OCI-LY7 (cell line): ENCODE results near the gene SLC25A3.

Experiments used
- EZH2phosphoT487 ChIP-seq: fragments of 200-600 bp; sonication (generic); IDR thresholded peaks from 2 replicates; pipeline ENCODE4 v1.6.1; 2018; ENCODE audit warnings: low read depth, borderline replicate concordance, mild to moderate bottlenecking, mixed run types, antibody characterized with exemption, low read length, moderate library complexity, mixed read lengths
- TF ChIP-seq, protein P1 (sequence below): fragments of 200-600 bp; sonication (generic); conservative IDR thresholded peaks from 2 replicates; pipeline ENCODE4 v1.5.1; 2014; ENCODE audit warnings: mild to moderate bottlenecking, antibody characterized with exemption, low read length, moderate library complexity, mixed read lengths

DNA sequence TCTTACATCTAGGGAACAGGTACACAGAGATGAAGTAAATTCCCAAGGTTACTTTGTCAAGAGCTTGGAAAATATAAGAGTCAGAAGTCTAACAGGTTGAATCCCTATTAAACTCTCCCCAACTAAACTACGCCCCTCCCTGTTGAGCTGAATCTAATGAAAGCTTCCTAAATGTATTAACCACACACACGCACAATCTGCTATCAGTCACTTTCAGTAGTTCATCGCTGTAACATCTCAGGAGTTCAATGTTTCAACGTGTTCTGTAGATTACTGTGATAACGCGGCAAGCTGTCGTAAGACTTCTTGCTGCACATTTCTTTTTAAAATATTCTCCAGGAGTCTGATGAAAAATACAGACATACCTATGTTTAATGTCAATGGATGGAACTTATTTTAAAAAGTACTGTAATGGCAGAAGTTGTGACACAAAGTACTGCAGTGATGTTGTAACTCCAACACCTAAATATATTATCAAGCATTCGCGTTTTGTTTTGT, 612 bp upstream of the SLC25A3 start:
- TF ChIP-seq, protein P1, sequence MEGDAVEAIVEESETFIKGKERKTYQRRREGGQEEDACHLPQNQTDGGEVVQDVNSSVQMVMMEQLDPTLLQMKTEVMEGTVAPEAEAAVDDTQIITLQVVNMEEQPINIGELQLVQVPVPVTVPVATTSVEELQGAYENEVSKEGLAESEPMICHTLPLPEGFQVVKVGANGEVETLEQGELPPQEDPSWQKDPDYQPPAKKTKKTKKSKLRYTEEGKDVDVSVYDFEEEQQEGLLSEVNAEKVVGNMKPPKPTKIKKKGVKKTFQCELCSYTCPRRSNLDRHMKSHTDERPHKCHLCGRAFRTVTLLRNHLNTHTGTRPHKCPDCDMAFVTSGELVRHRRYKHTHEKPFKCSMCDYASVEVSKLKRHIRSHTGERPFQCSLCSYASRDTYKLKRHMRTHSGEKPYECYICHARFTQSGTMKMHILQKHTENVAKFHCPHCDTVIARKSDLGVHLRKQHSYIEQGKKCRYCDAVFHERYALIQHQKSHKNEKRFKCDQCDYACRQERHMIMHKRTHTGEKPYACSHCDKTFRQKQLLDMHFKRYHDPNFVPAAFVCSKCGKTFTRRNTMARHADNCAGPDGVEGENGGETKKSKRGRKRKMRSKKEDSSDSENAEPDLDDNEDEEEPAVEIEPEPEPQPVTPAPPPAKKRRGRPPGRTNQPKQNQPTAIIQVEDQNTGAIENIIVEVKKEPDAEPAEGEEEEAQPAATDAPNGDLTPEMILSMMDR: no peak
- no peak for TF ChIP-seq EZH2phosphoT487
